Uterus (tissue), 4 donors: ENCODE data around the gene KMT2A. TPM values are rescaled to one million over a fixed set of nuclear protein-coding genes. Genes with fewer than 3 reads are reported as not detected.

Experiments
- DNase-seq, 2 donors: peaks; one replicate each; pipeline ENCODE4 v3.0.0-alpha.2; 2019 to 2020
- H3K27ac ChIP-seq, 2 donors: fragments of 200-600 bp; sonication (generic); 1 replicate in 1 of 2; 2 replicates in 1 of 2; pipeline ENCODE4 v1.5.1; 2016 to 2018
- H3K27me3 ChIP-seq, 2 donors: fragments of 200-600 bp; sonication (generic); one replicate each; pipeline ENCODE4 v1.5.1; 2018 to 2019; ENCODE audit warnings: control low read depth in 1 of 2
- H3K36me3 ChIP-seq, 2 donors: fragments of 200-600 bp; sonication (generic); one replicate each; pipeline ENCODE4 v1.5.1; 2019; ENCODE audit warnings: control low read depth in 1 of 2
- H3K4me1 ChIP-seq, 2 donors: fragments of 200-600 bp; sonication (generic); one replicate each; pipeline ENCODE4 v1.5.1; 2018 to 2019; ENCODE audit warnings: control low read depth in 1 of 2
- H3K4me3 ChIP-seq, 2 donors: fragments of 200-600 bp; sonication (generic); 1 replicate in 1 of 2; 2 replicates in 1 of 2; pipeline ENCODE4 v1.5.1; 2018 to 2019; ENCODE audit warnings: mild to moderate bottlenecking in 1 of 2
- H3K9me3 ChIP-seq, 2 donors: fragments of 200-600 bp; sonication (generic); one replicate each; pipeline ENCODE4 v1.5.1; 2019; ENCODE audit warnings: control low read depth in 1 of 2
- POLR2A ChIP-seq, 2 donors: fragments of 450-650 bp; IDR thresholded peaks; one replicate each; pipeline ENCODE4 v1.6.1; 2016; ENCODE audit warnings: antibody characterized with exemption in 2 of 2, mild to moderate bottlenecking in 1 of 2, moderate library complexity in 1 of 2
- intact Hi-C: fragments of 100-400 bp; cut with DNase I; formaldehyde crosslinking; loops from one replicate; pipeline ENCODE4 v1.15.1; 2023; ENCODE audit warnings: low total_unique reads
- total RNA-seq, 4 donors: library from RNA; depleted of rRNA in 3 of 4; stranded (reverse); fragments of >200 nt in 3 of 4; gene quantifications; one replicate each; pipeline versions ENCODE4 v1.1.0 to v1.2.4, GENCODE V29; 2014 to 2023
- TF ChIP-seq, protein P1 (sequence below), 4 experiments: fragments of 200-600 bp in 2 of 4; fragments of 450-650 bp in 2 of 4; sonication (generic) in 2 of 4; IDR thresholded peaks; one replicate each; pipeline ENCODE4 v1.5.1; 2016 to 2019; ENCODE audit warnings: antibody characterized with exemption in 4 of 4, mild to moderate bottlenecking in 2 of 4, moderate library complexity in 1 of 4
- donor health status: DM: yes; HTN: yes; CAD: no.

KMT2A gene
- total RNA-seq, 4 donors from 2014 or later = 41.0 to 142 (median 73.9) TPM

GRCh38 chr11:118439646-118440045 lies 3.4 kb downstream of the KMT2A start:
- Histone ChIP-seq H3K4me1 (no peaks in the 10 kb centered on the region), H3K9me3 (no peaks in the 10 kb centered on the region), H3K4me3 (no peak overlapping the region), H3K27ac (no peak overlapping the region), H3K36me3 (no peaks in the 10 kb centered on the region), H3K27me3 (no peaks in the 10 kb centered on the region)
- no peak for DNase-seq
- intact Hi-C loops = no loop called here
- TF ChIP-seq, protein P1, sequence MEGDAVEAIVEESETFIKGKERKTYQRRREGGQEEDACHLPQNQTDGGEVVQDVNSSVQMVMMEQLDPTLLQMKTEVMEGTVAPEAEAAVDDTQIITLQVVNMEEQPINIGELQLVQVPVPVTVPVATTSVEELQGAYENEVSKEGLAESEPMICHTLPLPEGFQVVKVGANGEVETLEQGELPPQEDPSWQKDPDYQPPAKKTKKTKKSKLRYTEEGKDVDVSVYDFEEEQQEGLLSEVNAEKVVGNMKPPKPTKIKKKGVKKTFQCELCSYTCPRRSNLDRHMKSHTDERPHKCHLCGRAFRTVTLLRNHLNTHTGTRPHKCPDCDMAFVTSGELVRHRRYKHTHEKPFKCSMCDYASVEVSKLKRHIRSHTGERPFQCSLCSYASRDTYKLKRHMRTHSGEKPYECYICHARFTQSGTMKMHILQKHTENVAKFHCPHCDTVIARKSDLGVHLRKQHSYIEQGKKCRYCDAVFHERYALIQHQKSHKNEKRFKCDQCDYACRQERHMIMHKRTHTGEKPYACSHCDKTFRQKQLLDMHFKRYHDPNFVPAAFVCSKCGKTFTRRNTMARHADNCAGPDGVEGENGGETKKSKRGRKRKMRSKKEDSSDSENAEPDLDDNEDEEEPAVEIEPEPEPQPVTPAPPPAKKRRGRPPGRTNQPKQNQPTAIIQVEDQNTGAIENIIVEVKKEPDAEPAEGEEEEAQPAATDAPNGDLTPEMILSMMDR (IDR thresholded peaks at IDR 0.05) = no peak
- no peak for TF ChIP-seq POLR2A (IDR thresholded peaks at IDR 0.05)

- H3K27ac ChIP-seq = no peak overlapping the region
Measured at GRCh38 chr11:118441770-118442275, 5.5 kb downstream of the KMT2A start.

DNA sequence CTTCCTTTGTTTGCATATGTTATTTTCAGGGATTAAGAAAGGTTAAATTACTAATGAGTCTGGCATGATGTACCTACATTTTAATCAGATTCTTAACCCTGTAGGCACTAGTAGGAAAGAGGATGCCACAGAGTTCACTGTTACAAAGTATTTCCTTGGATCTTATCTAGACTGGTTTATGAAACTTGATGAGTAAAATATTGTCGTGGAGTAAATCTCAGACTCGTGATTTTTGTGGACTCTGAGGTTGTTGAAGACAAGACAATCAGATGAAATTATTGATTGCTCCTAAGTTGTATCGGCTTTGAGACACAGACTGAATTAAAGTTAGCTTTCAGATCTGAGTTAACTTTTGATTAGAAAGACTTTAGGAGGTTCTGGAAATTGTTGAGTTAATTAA lies 6.0 kb downstream of the KMT2A start:
- Histone ChIP-seq H3K4me3 (no peak overlapping the region), H3K36me3 (no peaks in the 10 kb centered on the region), H3K9me3 (no peaks in the 10 kb centered on the region), H3K4me1 (no peaks in the 10 kb centered on the region), H3K27me3 (no peaks in the 10 kb centered on the region), H3K27ac (no peak overlapping the region)
- TF ChIP-seq, protein P1 (IDR thresholded peaks at IDR 0.05) = no peak
- TF ChIP-seq POLR2A (IDR thresholded peaks at IDR 0.05) = no peak
- intact Hi-C loops = no loop called here
- no peak for DNase-seq

More at GRCh38 chr11:118441770-118442275, 5.5 kb downstream of the KMT2A start:
- Histone ChIP-seq H3K4me3 (no peak overlapping the region), H3K27me3 (no peaks in the 10 kb centered on the region), H3K9me3 (no peaks in the 10 kb centered on the region), H3K36me3 (no peaks in the 10 kb centered on the region), H3K4me1 (no peaks in the 10 kb centered on the region)
- DNase-seq = no peak
- intact Hi-C loops = no loop called here
- TF ChIP-seq, protein P1 (IDR thresholded peaks at IDR 0.05) = no peak
- no peak for TF ChIP-seq POLR2A (IDR thresholded peaks at IDR 0.05)

DNA sequence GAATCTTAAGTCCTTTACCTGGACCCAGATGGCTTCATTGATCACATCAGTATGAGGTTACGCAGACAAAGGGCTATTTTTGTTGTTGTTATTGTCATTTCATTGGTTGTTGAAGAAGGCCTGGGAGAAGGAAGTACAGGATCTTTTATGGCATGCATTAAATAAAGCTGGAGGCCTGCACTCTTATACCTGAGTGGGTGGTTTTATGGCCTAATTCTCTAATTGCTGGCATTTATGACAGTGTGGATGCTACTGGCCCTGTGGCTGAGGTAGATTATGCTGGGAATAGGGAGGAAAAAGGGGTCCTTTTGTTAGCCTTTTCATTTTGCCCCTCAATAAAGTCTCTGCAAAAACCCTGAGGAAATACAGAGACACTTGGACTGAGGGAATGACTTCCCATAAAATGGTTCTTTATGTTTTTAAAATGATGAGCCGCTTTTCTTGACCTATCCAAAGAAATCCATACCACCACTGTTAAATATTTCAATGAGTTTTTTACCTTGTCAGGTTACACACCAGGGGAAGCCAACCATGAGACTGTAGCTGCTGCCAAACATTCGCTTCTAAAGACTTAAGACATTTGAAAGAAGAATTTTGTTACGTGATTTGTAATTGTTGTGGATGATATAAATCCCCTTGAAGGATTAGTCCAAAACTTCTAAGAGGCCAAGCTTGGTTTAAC lies 6.8 kb downstream of the KMT2A start:
- intact Hi-C loops = no loop called here
- Histone ChIP-seq H3K27ac (no peak overlapping the region), H3K4me3 (no peak overlapping the region), H3K4me1 (no peaks in the 10 kb centered on the region), H3K36me3 (no peaks in the 10 kb centered on the region), H3K27me3 (no peaks in the 10 kb centered on the region), H3K9me3 (no peaks in the 10 kb centered on the region)
- DNase-seq = no peak
- TF ChIP-seq, protein P1 (IDR thresholded peaks at IDR 0.05) = no peak
- TF ChIP-seq POLR2A (IDR thresholded peaks at IDR 0.05) = no peak

GRCh38 chr11:118443590-118444218 lies 7.4 kb downstream of the KMT2A start:
- Histone ChIP-seq H3K27ac (no peak overlapping the region), H3K9me3 (no peaks in the 10 kb centered on the region), H3K27me3 (no peaks in the 10 kb centered on the region), H3K4me1 (no peaks in the 10 kb centered on the region), H3K36me3 (no peaks in the 10 kb centered on the region), H3K4me3 (no peak overlapping the region)
- DNase-seq = no peak
- TF ChIP-seq, protein P1 (IDR thresholded peaks at IDR 0.05) = no peak
- TF ChIP-seq POLR2A (IDR thresholded peaks at IDR 0.05) = no peak
- intact Hi-C loops = no loop called here
